K562 (cell line): ENCODE measurements around the gene PLXDC2. TPM values are rescaled to one million over a fixed set of nuclear protein-coding genes. Genes with fewer than 3 reads are reported as not detected.

Source experiments
- ATAC-seq: fragments of 200-7000 bp; cut with Tn5 transposase; 3 replicates; pipeline ENCODE4 v1.9.1; 2020; ENCODE audit warnings: moderate library complexity
- BruUV-seq: library from RNA; stranded (reverse); fragments of 400-500 nt; replicated peaks from 2 replicates; lab custom pipeline; 2021; lab: Mats Ljungman, UMichigan
- CTCF ChIA-PET: fragments of 300-600 bp; formaldehyde crosslinking; extraction: SDS; loops from one replicate; lab custom pipeline; 2021; ENCODE audit warnings: low intra/inter-chr PET ratio; lab: Yijun Ruan, JAX
- POLR2A ChIA-PET: fragments of 300-600, 350-650 bp; sonication (Branson Sonifier 250); formaldehyde crosslinking; extraction: SDS; loops from one replicate; lab custom pipeline; 2021; ENCODE audit warnings: antibody characterized with exemption, inconsistent platforms; lab: Yijun Ruan, JAX
- DNase-seq, 4 experiments: peaks; one replicate each; pipeline versions ENCODE4 v3.0.0 to v3.0.0-alpha.2; 2011 to 2018; ENCODE audit warnings: low spot score in 3 of 4, mixed read lengths in 3 of 4; ENCODE audit errors: extremely low read depth in 1 of 4
- FAIRE-seq: peaks from 2 replicates; lab custom pipeline; 2011; peaks lifted over from hg19 to GRCh38; lab: Jason Lieb, UNC
- H2AFZ ChIP-seq: 2 replicates; pipeline ENCODE4 v1.6.0; 2011; ENCODE audit warnings: low read depth, low read length, control low read depth, inconsistent platforms
- H3K27ac ChIP-seq: fragments of 200-600 bp; 3 replicates; pipeline ENCODE4 v1.8.0; 2011; ENCODE audit warnings: low read depth, mild to moderate bottlenecking, control low read depth, inconsistent platforms, low read length, moderate library complexity, mixed read lengths; ENCODE audit errors: extremely low read depth
- H3K27me3 ChIP-seq, 2 experiments: fragments of 300-600 bp in 1 of 2; 2 replicates in 1 of 2; 3 replicates in 1 of 2; pipeline versions ENCODE4 v1.6.0 to v1.8.0; 2011; ENCODE audit warnings: inconsistent platforms in 2 of 2, low read length in 2 of 2, mild to moderate bottlenecking in 1 of 2, mixed read lengths in 1 of 2, moderate library complexity in 1 of 2; ENCODE audit not compliant: control insufficient read depth in 2 of 2, insufficient read depth in 2 of 2
- H3K36me3 ChIP-seq: fragments of 300-600 bp; 3 replicates; pipeline ENCODE4 v1.8.0; 2011; ENCODE audit warnings: mild to moderate bottlenecking, low read length, inconsistent platforms; ENCODE audit not compliant: control insufficient read depth, insufficient read depth
- H3K4me1 ChIP-seq, 2 experiments: fragments of 200-600 bp in 1 of 2; replicated peaks in 1 of 2; 2 replicates in 1 of 2; 3 replicates in 1 of 2; pipeline versions ENCODE4 v1.5.1 to v1.8.0; 2011; ENCODE audit warnings: inconsistent platforms in 2 of 2, low read length in 2 of 2, mild to moderate bottlenecking in 1 of 2, mixed read lengths in 1 of 2, moderate library complexity in 1 of 2; ENCODE audit not compliant: control insufficient read depth in 2 of 2, insufficient read depth in 2 of 2
- H3K4me2 ChIP-seq: 2 replicates; pipeline ENCODE4 v1.6.1; 2011; ENCODE audit warnings: low read length, control low read depth, inconsistent platforms, mixed read lengths; ENCODE audit not compliant: insufficient read depth
- H3K4me3 ChIP-seq: fragments of 200-600 bp; sonication (generic), shearing (Covaris generic); 2 replicates; pipeline ENCODE4 v1.5.1; 2016; ENCODE audit warnings: control low read depth, inconsistent platforms
- H3K79me2 ChIP-seq: fragments of 200-600 bp; 3 replicates; pipeline ENCODE4 v1.8.0; 2011; ENCODE audit warnings: low read length, inconsistent platforms; ENCODE audit not compliant: control insufficient read depth, insufficient read depth
- H3K9ac ChIP-seq, 2 experiments: 2 replicates each; pipeline versions ENCODE4 v1.6.0 to v1.6.1; 2011; ENCODE audit warnings: low read depth in 2 of 2, low read length in 2 of 2, control low read depth in 1 of 2, inconsistent platforms in 1 of 2, mild to moderate bottlenecking in 1 of 2, mixed read lengths in 1 of 2; ENCODE audit not compliant: insufficient read depth in 1 of 2
- H3K9me1 ChIP-seq: one replicate; pipeline ENCODE4 v1.6.0; 2011; ENCODE audit warnings: inconsistent platforms, mild to moderate bottlenecking, low read length, moderate library complexity; ENCODE audit not compliant: control insufficient read depth, insufficient read depth
- H3K9me3 ChIP-seq: replicated peaks from 2 replicates; pipeline ENCODE4 v1.5.1; 2011; ENCODE audit warnings: low read depth, low read length, inconsistent platforms; ENCODE audit not compliant: control insufficient read depth, insufficient read depth
- H4K20me1 ChIP-seq: replicated peaks from 2 replicates; pipeline ENCODE4 v1.6.1; 2011; ENCODE audit warnings: low read length, inconsistent platforms, mixed read lengths; ENCODE audit not compliant: control insufficient read depth, insufficient read depth
- CXXC5 ChIP-seq: fragments of 250-450 bp; sonication (Bioruptor Pico); IDR thresholded peaks from 2 replicates; pipeline ENCODE4 v1.8.0; 2022; ENCODE audit warnings: inconsistent platforms, mild to moderate bottlenecking, moderate library complexity
- HDGF ChIP-seq: fragments of 450-650 bp; IDR thresholded peaks from 2 replicates; pipeline ENCODE4 v1.6.1; 2016
- HMG20B ChIP-seq: fragments of 250-450 bp; sonication (Bioruptor Pico); IDR thresholded peaks from 2 replicates; pipeline ENCODE4 v1.5.0; 2021; ENCODE audit warnings: mild to moderate bottlenecking
- MYC ChIP-seq, 2 experiments: fragments of 250-450 bp in 1 of 2; sonication (Bioruptor Pico) in 1 of 2; IDR thresholded peaks; 2 replicates each; pipeline versions ENCODE4 v1.5.1 to v1.6.1; 2012 to 2021; ENCODE audit warnings: low read depth in 2 of 2, borderline replicate concordance in 1 of 2, improper control_type of control experiment in 1 of 2, low read length in 1 of 2, mild to moderate bottlenecking in 1 of 2, moderate library complexity in 1 of 2
- SNIP1 ChIP-seq: fragments of 450-650 bp; IDR thresholded peaks from 2 replicates; pipeline ENCODE4 v1.7.1; 2017; ENCODE audit warnings: low read depth, mild to moderate bottlenecking
- ZBTB8A ChIP-seq: fragments of 450-650 bp; IDR thresholded peaks from 2 replicates; pipeline ENCODE4 v1.6.1; 2018; ENCODE audit warnings: mild to moderate bottlenecking, moderate library complexity; ENCODE audit not compliant: partially characterized antibody
- ZC3H4 ChIP-seq: sonication (generic); formaldehyde crosslinking; IDR thresholded peaks from 2 replicates; pipeline ENCODE4 v1.9.0; 2021; ENCODE audit warnings: missing genetic modification reagents, borderline replicate concordance
- ZNF134 ChIP-seq: fragments of 250-450 bp; sonication (Bioruptor Pico); conservative IDR thresholded peaks from 2 replicates; pipeline ENCODE4 v1.4.0; 2020
- ZNF184 ChIP-seq: sonication (generic); formaldehyde crosslinking; IDR thresholded peaks from 2 replicates; pipeline ENCODE4 v1.5.0; 2020; ENCODE audit warnings: missing genetic modification reagents
- ZNF766 ChIP-seq: fragments of 200-800 bp; sonication (Bioruptor generic); conservative IDR thresholded peaks from 2 replicates; pipeline ENCODE4 v1.6.1; 2016; ENCODE audit warnings: missing genetic modification characterization, missing compliant biosample characterization
- WGBS: fragments of 100-300 bp; shearing (Covaris generic); methylation state at CpG from one replicate; pipeline ENCODE4 v1.1.6; 2016; ENCODE audit warnings: low coverage, mixed read lengths; ENCODE audit not compliant: insufficient coverage; ENCODE audit errors: missing lambda C conversion rate; 5-methylcytosine and 5-hydroxymethylcytosine counted together
- in situ Hi-C: fragments of 300-500 bp; cut with MboI; formaldehyde crosslinking; loops from 4 replicates; pipeline ENCODE4 v1.15.0; 2018; ENCODE audit warnings: inconsistent platforms, mixed read lengths
- intact Hi-C: fragments of 100-400 bp; cut with micrococcal nuclease; formaldehyde crosslinking; loops from 2 replicates; pipeline ENCODE4 v1.14.2; 2022
- polyA plus RNA-seq, 8 experiments: library from polyadenylated mRNA; depleted of rRNA in 4 of 8; stranded (reverse) in 5 of 8; unstranded in 3 of 8; fragments of >200 nt; fragmentation: Nextera tagmentation in 2 of 8; fragmentation: Illumina TruSeq in 1 of 8; extraction: Ambion mirVana in 2 of 8; extraction: Trizol in 1 of 8; gene quantifications; 2 replicates each; pipeline versions ENCODE4 v1.2.1 to v1.2.3, GENCODE V29; 2011 to 2014; ENCODE audit warnings: inconsistent platforms in 1 of 8, missing spikeins in 1 of 8
- total RNA-seq, 7 experiments: library from RNA; depleted of rRNA in 6 of 7; stranded (reverse); fragments of >200 nt in 6 of 7; fragmentation: Illumina TruSeq in 2 of 7; extraction: Trizol in 2 of 7; gene quantifications; 2 replicates each; pipeline versions ENCODE4 v1.2.1 to v1.2.3, GENCODE V29; 2011 to 2021; ENCODE audit warnings: low replicate concordance in 1 of 7
- TF ChIP-seq, protein P1 (sequence below), 2 experiments: fragments of 450-650 bp in 1 of 2; sonication (generic) in 1 of 2; formaldehyde crosslinking in 1 of 2; IDR thresholded peaks in 1 of 2; conservative IDR thresholded peaks in 1 of 2; 2 replicates each; pipeline versions ENCODE4 v1.6.1 to v1.8.1; 2016 to 2023; ENCODE audit warnings: mild to moderate bottlenecking in 2 of 2, moderate library complexity in 2 of 2, inconsistent platforms in 1 of 2, missing genetic modification reagents in 1 of 2
- TF ChIP-seq, protein P2 (sequence below): fragments of 450-650 bp; IDR thresholded peaks from 2 replicates; pipeline ENCODE4 v1.7.0; 2016; ENCODE audit warnings: borderline replicate concordance
- TF ChIP-seq, protein P3 (sequence below), 2 experiments: IDR thresholded peaks; 2 replicates each; pipeline ENCODE4 v1.6.1; 2011; ENCODE audit warnings: borderline replicate concordance in 1 of 2, control low read depth in 1 of 2, low read depth in 1 of 2, low read length in 1 of 2, mild to moderate bottlenecking in 1 of 2, mixed read lengths in 1 of 2, moderate library complexity in 1 of 2; ENCODE audit not compliant: insufficient read depth in 1 of 2, insufficient read length in 1 of 2, poor library complexity in 1 of 2, severe bottlenecking in 1 of 2; ENCODE audit errors: extremely low read depth in 1 of 2
- TF ChIP-seq, protein P4 (sequence below): fragments of 250-450 bp; sonication (Bioruptor Pico); IDR thresholded peaks from 2 replicates; pipeline ENCODE4 v1.8.0; 2022; ENCODE audit warnings: moderate library complexity, mild to moderate bottlenecking, inconsistent platforms
- TF ChIP-seq, protein P5 (sequence below), 2 experiments: fragments of 200-800 bp in 1 of 2; sonication (Bioruptor generic) in 1 of 2; sonication (generic) in 1 of 2; formaldehyde crosslinking in 1 of 2; IDR thresholded peaks in 1 of 2; conservative IDR thresholded peaks in 1 of 2; 2 replicates each; pipeline versions ENCODE4 v1.5.0 to v1.6.1; 2016 to 2020; ENCODE audit warnings: missing compliant biosample characterization in 1 of 2, missing genetic modification characterization in 1 of 2, missing genetic modification reagents in 1 of 2

The PLXDC2 gene
- total and polyA plus RNA-seq, 9 of the 15 experiments (the other 6 are each of a cell fraction or from before 2014, with no cell fraction given) = 0.01 to 0.33 (median 0.10) TPM; not detected in 3

DNA sequence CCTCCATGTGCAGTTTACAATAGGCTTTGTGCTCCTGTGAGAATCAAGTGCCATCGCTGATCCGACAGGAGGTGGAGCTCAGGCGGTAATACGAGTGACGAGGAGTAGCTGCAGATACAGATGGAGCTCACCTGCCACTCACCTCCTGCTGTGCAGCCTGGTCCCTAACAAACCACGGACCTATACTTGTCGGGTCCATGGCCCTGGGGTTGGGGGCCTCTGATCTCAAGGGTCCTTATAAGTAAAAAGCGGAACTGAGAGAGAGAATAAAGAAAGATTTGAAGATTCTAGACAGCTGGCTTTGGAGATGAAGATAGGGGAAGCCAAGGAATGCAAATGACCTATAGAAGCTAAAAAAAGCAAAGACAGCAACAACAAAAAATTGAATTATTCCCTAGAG lies 130.6 kb downstream of the PLXDC2 start:
- ATAC-seq = no peak
- Histone ChIP-seq H3K9me1 (no peaks in the 10 kb centered on the region), H3K27ac (no peak overlapping the region), H3K9me3 (no peaks in the 10 kb centered on the region), H3K4me1 (no peaks in the 10 kb centered on the region), H3K4me3 (no peak overlapping the region), H3K9ac (no peak overlapping the region)
- CTCF ChIA-PET = no interaction called here
- BruUV-seq = no TSS peak
- POLR2A ChIA-PET = no interaction called here
- TF ChIP-seq, protein P1, sequence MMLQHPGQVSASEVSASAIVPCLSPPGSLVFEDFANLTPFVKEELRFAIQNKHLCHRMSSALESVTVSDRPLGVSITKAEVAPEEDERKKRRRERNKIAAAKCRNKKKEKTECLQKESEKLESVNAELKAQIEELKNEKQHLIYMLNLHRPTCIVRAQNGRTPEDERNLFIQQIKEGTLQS (IDR thresholded peaks at IDR 0.05) = no peak
- TF ChIP-seq, protein P1 (CRISPR knock-in tag; conservative IDR thresholded peaks at IDR 0.05) = no peak
- TF ChIP-seq ZC3H4 (CRISPR knock-in tag) (no peak), SNIP1 (no peak), ZNF184 (no peak), ZNF766 (CRISPR knock-in tag) (no peak), ZNF134 (no peak), HMG20B (CRISPR knock-in tag) (no peak), MYC (IDR thresholded peaks at IDR 0.05; ENCODE audit: low read depth, low read length) (no peak), MYC (CRISPR knock-in tag; IDR thresholded peaks at IDR 0.05; ENCODE audit: borderline replicate concordance, low read depth) (no peak), ZBTB8A (no peak), HDGF (no peak), CXXC5 (CRISPR knock-in tag) (no peak)
- TF ChIP-seq, protein P2, sequence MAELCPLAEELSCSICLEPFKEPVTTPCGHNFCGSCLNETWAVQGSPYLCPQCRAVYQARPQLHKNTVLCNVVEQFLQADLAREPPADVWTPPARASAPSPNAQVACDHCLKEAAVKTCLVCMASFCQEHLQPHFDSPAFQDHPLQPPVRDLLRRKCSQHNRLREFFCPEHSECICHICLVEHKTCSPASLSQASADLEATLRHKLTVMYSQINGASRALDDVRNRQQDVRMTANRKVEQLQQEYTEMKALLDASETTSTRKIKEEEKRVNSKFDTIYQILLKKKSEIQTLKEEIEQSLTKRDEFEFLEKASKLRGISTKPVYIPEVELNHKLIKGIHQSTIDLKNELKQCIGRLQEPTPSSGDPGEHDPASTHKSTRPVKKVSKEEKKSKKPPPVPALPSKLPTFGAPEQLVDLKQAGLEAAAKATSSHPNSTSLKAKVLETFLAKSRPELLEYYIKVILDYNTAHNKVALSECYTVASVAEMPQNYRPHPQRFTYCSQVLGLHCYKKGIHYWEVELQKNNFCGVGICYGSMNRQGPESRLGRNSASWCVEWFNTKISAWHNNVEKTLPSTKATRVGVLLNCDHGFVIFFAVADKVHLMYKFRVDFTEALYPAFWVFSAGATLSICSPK = no peak
- TF ChIP-seq, protein P3, sequence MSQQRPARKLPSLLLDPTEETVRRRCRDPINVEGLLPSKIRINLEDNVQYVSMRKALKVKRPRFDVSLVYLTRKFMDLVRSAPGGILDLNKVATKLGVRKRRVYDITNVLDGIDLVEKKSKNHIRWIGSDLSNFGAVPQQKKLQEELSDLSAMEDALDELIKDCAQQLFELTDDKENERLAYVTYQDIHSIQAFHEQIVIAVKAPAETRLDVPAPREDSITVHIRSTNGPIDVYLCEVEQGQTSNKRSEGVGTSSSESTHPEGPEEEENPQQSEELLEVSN (IDR thresholded peaks at IDR 0.05; ENCODE audit: borderline replicate concordance in 1 of 2, extremely low read depth in 1 of 2, insufficient read depth in 1 of 2, insufficient read length in 1 of 2, low read depth in 1 of 2, low read length in 1 of 2, poor library complexity in 1 of 2, severe bottlenecking in 1 of 2) = no peak
- TF ChIP-seq, protein P4, sequence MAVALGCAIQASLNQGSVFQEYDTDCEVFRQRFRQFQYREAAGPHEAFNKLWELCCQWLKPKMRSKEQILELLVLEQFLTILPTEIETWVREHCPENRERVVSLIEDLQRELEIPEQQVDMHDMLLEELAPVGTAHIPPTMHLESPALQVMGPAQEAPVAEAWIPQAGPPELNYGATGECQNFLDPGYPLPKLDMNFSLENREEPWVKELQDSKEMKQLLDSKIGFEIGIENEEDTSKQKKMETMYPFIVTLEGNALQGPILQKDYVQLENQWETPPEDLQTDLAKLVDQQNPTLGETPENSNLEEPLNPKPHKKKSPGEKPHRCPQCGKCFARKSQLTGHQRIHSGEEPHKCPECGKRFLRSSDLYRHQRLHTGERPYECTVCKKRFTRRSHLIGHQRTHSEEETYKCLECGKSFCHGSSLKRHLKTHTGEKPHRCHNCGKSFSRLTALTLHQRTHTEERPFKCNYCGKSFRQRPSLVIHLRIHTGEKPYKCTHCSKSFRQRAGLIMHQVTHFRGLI (CRISPR knock-in tag) = no peak
- TF ChIP-seq, protein P5, sequence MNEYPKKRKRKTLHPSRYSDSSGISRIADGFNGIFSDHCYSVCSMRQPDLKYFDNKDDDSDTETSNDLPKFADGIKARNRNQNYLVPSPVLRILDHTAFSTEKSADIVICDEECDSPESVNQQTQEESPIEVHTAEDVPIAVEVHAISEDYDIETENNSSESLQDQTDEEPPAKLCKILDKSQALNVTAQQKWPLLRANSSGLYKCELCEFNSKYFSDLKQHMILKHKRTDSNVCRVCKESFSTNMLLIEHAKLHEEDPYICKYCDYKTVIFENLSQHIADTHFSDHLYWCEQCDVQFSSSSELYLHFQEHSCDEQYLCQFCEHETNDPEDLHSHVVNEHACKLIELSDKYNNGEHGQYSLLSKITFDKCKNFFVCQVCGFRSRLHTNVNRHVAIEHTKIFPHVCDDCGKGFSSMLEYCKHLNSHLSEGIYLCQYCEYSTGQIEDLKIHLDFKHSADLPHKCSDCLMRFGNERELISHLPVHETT (CRISPR knock-in tag; conservative IDR thresholded peaks at IDR 0.05 in 1 of 2, IDR thresholded peaks at IDR 0.05 in 1 of 2) = no peak
- TF ChIP-seq, all 486 proteins: peak for 0
- DNase-seq = no peak
- in situ Hi-C loops = no loop called here
- no peak for FAIRE-seq
- intact Hi-C loops = no loop called here
- no peaks in the 10 kb centered on the region for H3K27me3 ChIP-seq
- no peaks in the 10 kb centered on the region for H3K36me3 ChIP-seq
- no peak overlapping the region for H3K4me2 ChIP-seq
- H3K79me2 ChIP-seq = no peaks in the 10 kb centered on the region
- H2AFZ ChIP-seq = no peak overlapping the region
- H4K20me1 ChIP-seq = no peaks in the 10 kb centered on the region
- 2% methylated on average over 7 of the region's 8 CpGs for WGBS
